Glutamatergic neuron (in vitro differentiated cells): ENCODE results near the gene KIF23. TPM values are rescaled to one million over a fixed set of nuclear protein-coding genes. Genes with fewer than 3 reads are reported as not detected.
A peak's percentile ranks its signal among the peaks of the same experiment; 100 is the strongest.

Experiments used
- DNase-seq: peaks from one replicate; pipeline ENCODE4 v3.0.0; 2022
- H3K27ac Mint-ChIP-seq: one replicate; pipeline ENCODE4 v1.8.0; 2020; ENCODE audit warnings: mild to moderate bottlenecking, mixed read lengths, inconsistent platforms; ENCODE audit not compliant: unreplicated experiment
- H3K27me3 Mint-ChIP-seq: one replicate; pipeline ENCODE4 v1.8.0; 2020; ENCODE audit warnings: mild to moderate bottlenecking, moderate library complexity, mixed read lengths, inconsistent platforms; ENCODE audit not compliant: unreplicated experiment
- H3K36me3 Mint-ChIP-seq: one replicate; pipeline ENCODE4 v1.8.0; 2020; ENCODE audit warnings: mild to moderate bottlenecking, mixed read lengths, inconsistent platforms; ENCODE audit not compliant: unreplicated experiment
- H3K4me1 Mint-ChIP-seq: one replicate; pipeline ENCODE4 v1.8.0; 2020; ENCODE audit warnings: mild to moderate bottlenecking, low read depth, mixed read lengths, inconsistent platforms; ENCODE audit not compliant: unreplicated experiment
- H3K4me3 Mint-ChIP-seq: one replicate; pipeline ENCODE4 v1.8.0; 2020; ENCODE audit warnings: mild to moderate bottlenecking, mixed read lengths, inconsistent platforms; ENCODE audit not compliant: unreplicated experiment
- H3K9me3 Mint-ChIP-seq: one replicate; pipeline ENCODE4 v1.8.0; 2020; ENCODE audit warnings: mild to moderate bottlenecking, moderate library complexity, mixed read lengths, inconsistent platforms; ENCODE audit not compliant: unreplicated experiment
- CTCF ChIP-seq: fragments of 200-600 bp; sonication (generic); IDR thresholded peaks from one replicate; pipeline ENCODE4 v1.5.0; 2021; ENCODE audit not compliant: partially characterized antibody, unreplicated experiment
- long read RNA-seq: library from polyadenylated mRNA; unstranded; transcript quantifications from one replicate; pipeline ENCODE4 v2.0.0, GENCODE V29; 2020; ENCODE audit not compliant: unreplicated experiment
- total RNA-seq: library from RNA; stranded (reverse); fragmentation: NEBNext Ultra II Directional; extraction: Animal tissue kit (Norgen Biotek cat#: 25700); gene quantifications from one replicate; pipeline ENCODE4 v1.2.1, GENCODE V29; 2021; ENCODE audit not compliant: unreplicated experiment

KIF23 gene
- 5.2 TPM for total RNA-seq
- long read RNA-seq, partial matches to known transcripts, result 0 of 2 reads
- long read RNA-seq, other reads (novel, unspliced or antisense), result 1 of 2 reads

GRCh38 chr15:69413822-69414700, at the start of gene KIF23:
Gene KIF23 (plus strand): TSS chr15:69414349. CDS start chr15:69414466, 117 bp downstream.
- peak; percentile 93 for DNase-seq
- Mint-ChIP-seq H3K27me3 (no peaks in the 10 kb centered on the region), H3K36me3 (no peaks in the 10 kb centered on the region), H3K4me3 (peak within 1 kb of the TSS; percentile 93), H3K9me3 (no peaks in the 10 kb centered on the region), H3K4me1 (no peaks in the 10 kb centered on the region), H3K27ac (no peak within 1 kb of the TSS)
- TF ChIP-seq CTCF, result no peak

GRCh38 chr15:69367236-69367635, 46.9 kb upstream of the KIF23 start:
- no peak overlapping the region for H3K4me3 Mint-ChIP-seq
- no peak for TF ChIP-seq CTCF
- H3K27ac Mint-ChIP-seq, result no peak overlapping the region
- peaks cover 4% of the 10 kb centered on the region for H3K36me3 Mint-ChIP-seq
- peaks cover 2% of the 10 kb centered on the region for H3K27me3 Mint-ChIP-seq
- peaks cover 2% of the 10 kb centered on the region for H3K9me3 Mint-ChIP-seq
- H3K4me1 Mint-ChIP-seq, result no peaks in the 10 kb centered on the region
- no peak for DNase-seq

- H3K27ac Mint-ChIP-seq, result no peak overlapping the region
- H3K27me3 Mint-ChIP-seq, result peaks cover 2% of the 10 kb centered on the region
- H3K9me3 Mint-ChIP-seq, result peaks cover 2% of the 10 kb centered on the region
- no peaks in the 10 kb centered on the region for H3K4me1 Mint-ChIP-seq
- no peak for TF ChIP-seq CTCF
- no peak overlapping the region for H3K4me3 Mint-ChIP-seq
- DNase-seq, result no peak
- H3K36me3 Mint-ChIP-seq, result peaks cover 4% of the 10 kb centered on the region
Observed at GRCh38 chr15:69369631-69370030, 44.5 kb upstream of the KIF23 start.

GRCh38 chr15:69373406-69373805, 40.7 kb upstream of the KIF23 start:
- Mint-ChIP-seq H3K27me3 (no peaks in the 10 kb centered on the region), H3K4me3 (no peak overlapping the region), H3K36me3 (peaks cover under 1% of the 10 kb centered on the region), H3K4me1 (no peaks in the 10 kb centered on the region), H3K9me3 (no peaks in the 10 kb centered on the region), H3K27ac (no peak overlapping the region)
- no peak for TF ChIP-seq CTCF
- DNase-seq, result no peak

- no peak overlapping the region for H3K4me3 Mint-ChIP-seq
- no peak for DNase-seq
- H3K27me3 Mint-ChIP-seq, result peaks cover 1% of the 10 kb centered on the region
- H3K9me3 Mint-ChIP-seq, result no peaks in the 10 kb centered on the region
- no peak for TF ChIP-seq CTCF
- no peaks in the 10 kb centered on the region for H3K36me3 Mint-ChIP-seq
- no peaks in the 10 kb centered on the region for H3K4me1 Mint-ChIP-seq
- H3K27ac Mint-ChIP-seq, result no peak overlapping the region
Observed at GRCh38 chr15:69375151-69375790, 38.9 kb upstream of the KIF23 start.
